GM19240 (cell line): ENCODE measurements around the gene RNF208.
A peak's percentile ranks its signal among the peaks of the same experiment; 100 is the strongest.

ENCODE experiments used
- DNase-seq: peaks from one replicate; pipeline ENCODE4 v3.0.0; 2011; ENCODE audit warnings: low spot score; ENCODE audit not compliant: insufficient read length

RNF208 gene

DNA sequence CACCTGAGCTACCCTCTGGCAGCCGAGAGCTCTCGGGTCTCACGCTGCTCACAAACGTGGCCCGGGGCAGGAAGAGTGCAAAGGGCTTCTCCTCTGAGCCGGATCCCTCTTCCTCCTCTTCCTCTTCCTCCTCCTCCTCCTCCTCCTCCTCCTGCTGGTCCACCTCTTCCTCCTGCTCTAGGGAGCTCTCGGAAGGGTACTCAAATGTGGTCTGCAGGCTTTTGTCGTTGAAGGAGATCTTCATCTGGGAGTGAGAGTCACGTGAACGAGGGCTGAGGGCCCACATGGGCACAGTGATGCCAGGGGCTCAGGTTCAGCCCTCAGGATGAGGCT is 29.6 kb downstream of the RNF208 start:
- DNase-seq: no peak

- DNase-seq: no peak
Observed at GRCh38 chr9:137191691-137192447, 30.2 kb downstream of the RNF208 start.

DNA sequence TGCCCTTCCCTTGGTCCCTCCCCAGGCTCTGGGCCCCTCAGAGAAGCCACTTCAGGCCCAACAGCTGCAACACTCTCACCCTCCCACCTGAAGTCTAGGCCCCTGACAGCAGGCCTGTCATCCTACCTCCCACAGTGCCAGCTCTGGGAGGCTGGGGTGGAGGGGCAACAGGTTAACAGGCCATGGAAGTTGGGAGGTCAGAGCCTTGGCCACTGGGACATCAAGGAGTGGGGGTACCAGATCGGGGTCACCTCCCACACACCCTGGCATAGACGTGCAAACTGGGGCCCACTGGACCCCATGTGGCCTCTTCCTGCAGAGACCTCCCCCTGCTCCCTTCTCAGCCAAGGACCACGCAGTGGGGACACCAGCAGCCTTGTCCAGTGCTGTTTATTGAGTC is 30.8 kb downstream of the RNF208 start:
- DNase-seq: no peak

- no peak for DNase-seq
Observed at GRCh38 chr9:137190315-137190856, 31.7 kb downstream of the RNF208 start.

DNA sequence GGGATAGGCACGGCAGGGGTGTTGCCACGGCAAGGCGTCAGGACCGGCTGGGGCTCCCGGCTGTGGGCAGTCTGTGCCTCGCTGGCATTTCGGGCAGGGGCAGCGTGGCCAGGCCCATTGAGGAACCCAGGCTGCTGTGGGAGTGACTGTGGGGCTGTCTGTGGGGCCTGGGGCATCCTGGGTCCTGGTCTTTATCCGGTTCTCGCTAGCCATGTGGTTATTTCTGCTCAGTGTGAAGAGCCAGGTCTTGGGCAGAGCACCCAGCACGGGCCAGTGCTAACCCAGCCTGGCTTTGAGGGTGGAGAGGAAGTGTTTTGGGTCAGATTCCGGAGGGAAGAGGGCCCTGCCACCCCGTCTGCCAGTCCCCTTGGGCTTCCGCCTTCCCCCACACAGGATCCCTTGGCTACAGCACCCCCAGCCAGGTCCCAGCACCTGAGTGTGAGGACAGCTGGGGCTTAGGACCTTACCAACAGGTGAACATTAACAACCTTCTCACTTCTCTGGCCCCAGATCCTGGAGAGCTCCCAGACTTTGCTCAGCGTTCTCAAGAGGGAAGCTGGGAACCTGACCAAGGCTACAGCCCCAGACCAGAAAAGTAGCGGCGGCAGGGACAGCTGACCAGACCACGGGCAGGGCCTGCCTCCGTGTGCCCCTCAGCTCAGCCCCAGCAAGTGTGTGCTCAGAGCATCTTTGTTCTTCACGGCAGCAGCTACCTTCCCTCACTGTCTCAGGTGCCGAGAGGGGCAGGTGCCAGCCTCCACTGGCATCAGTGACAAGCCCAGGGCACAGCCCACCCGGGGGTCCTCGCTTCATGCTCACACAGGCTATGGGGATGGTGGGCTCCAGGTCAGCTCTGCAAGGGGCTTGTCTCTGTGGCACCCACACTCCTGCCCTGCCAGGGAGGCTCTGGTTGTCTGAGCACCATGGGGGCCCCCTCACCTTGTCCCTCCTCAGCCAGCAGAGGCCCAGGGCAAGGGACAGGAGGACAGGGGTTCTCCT is 32.4 kb downstream of the RNF208 start:
- DNase-seq: no peak

DNA sequence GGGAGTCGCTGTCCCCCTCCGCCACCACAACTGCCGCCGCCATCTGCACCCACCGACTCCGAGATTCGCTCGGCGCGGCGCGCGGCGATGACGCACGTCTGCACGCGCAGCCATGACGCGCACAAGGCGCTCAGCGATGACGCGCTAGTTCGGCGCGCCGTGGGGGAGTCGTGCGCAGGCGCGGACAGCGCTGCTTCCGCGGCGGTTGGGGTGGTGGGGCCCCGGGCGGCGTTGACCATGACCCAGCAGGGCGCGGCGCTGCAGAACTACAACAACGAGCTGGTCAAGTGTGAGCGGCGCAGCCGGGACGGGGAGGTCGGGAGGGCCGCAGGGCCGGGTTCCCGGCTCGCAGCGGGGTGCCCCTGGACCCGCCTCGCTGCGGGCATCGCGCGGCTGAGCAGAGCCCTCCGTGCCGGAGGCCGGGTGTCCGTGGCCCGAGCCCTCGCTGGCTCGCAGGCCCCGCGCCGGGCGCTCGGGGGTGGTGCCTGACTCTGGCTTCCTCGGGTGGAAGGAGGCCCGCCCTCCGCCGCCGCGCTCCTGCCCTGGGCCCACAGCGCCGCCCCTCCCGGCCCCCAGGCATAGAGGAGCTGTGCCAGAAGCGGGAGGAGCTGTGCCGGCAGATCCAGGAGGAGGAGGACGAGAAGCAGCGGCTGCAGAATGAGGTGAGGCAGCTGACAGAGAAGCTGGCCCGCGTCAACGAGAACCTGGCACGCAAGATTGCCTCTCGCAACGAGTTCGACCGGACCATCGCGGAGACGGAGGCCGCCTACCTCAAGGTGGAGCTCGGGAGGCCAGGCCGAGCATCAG is 33.3 kb downstream of the RNF208 start, which contains the start of the genes ANAPC2 and SSNA1:
Gene ANAPC2, minus strand, starts transcription at position 71 of the 807 bp plus-strand sequence. Its CDS starts 28 bp downstream, at position 43.
Gene SSNA1, plus strand, starts transcription at position 187 of the 807 bp plus-strand sequence. Its CDS starts 51 bp downstream, at position 238.
- DNase-seq: peak; percentile 91

GRCh38 chr9:137188086-137188489 is 34.0 kb downstream of the RNF208 start:
- no peak for DNase-seq

GRCh38 chr9:137187386-137187785 is 34.7 kb downstream of the RNF208 start:
- DNase-seq: no peak

DNA sequence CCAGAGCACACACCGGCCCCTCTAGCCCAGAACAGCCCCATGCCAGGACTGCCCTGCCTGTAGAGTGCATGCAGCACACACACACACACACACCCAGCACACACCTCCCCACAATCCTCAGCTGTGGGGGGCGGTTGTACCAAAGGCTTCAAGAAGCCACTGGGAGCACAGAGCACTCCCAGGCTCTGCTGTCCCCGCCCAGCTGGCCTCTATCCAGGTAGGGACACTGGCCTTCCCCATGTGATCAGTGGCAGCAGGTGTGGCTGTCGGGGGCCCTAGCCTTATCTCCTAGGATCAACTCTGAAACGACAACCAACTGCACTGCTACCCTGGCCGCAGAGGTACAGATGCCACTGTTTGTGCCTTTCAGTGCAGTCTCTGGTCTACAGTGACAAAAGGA is 35.7 kb downstream of the RNF208 start:
- DNase-seq: no peak

GRCh38 chr9:137185921-137186320 is 36.1 kb downstream of the RNF208 start:
- no peak for DNase-seq

DNA sequence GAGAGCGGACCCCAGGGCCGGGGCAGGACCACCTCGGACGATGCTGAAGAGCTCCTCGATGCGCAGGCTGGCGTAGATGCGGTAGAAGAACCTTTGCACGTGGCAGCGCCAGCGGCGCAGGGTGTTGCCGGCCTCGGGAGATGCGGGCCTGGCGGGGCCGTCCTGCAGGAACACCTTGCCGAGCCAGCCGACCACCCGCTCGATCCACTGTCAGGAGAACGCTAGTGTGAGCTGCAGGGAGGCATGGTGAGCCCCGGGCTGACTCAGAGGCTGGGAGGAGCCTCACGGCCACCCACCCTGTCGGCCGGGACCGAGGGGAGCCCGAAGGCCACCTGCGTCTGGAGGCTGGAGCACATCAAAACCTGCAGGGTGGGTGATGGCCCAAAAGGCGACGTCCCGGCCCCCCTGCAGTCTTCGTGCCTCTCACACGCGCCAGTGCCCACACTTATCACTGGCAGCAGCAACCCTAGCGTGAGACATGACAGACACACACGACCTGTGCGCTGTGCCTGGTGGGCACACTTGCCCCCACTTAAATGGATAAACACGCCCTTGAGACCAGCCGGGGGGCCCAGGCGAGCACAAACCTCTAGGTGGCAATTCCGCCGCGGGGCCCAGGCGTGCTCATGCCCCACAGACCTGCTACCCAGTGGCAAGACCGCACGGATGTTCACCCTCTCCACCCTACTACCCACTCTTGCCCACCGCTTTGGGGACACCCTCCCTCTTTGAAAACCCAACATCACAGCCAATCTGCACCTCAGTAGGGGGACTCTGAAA is 37.0 kb downstream of the RNF208 start:
- DNase-seq: no peak

- no peak for DNase-seq
Observed at GRCh38 chr9:137183980-137184595, 38.0 kb downstream of the RNF208 start.

- DNase-seq: no peak
Observed at GRCh38 chr9:137182836-137183235, 39.2 kb downstream of the RNF208 start.

DNA sequence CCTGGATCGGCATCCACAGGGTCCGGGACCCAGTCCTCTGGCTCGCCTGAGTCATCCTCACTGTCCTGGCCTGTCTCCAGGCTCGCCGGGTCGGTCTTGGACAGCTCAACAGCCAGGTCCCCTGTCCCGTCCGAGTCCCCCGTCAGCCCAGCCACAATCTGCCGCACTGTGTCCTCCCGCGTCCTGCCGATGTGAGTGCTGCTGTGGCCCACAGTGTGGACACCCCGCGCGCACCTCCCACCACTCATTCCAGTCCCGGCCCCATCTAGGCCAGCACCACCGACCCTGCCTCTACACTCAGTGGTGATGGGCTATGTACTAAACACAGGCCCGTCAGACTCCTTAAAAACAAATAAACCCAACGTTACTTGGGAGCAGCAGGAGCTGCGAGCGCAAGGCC is 40.4 kb downstream of the RNF208 start:
- no peak for DNase-seq

- DNase-seq: no peak
Observed at GRCh38 chr9:137180491-137180890, 41.5 kb downstream of the RNF208 start.

- DNase-seq: no peak
Observed at GRCh38 chr9:137179761-137180160, 42.3 kb downstream of the RNF208 start.

GRCh38 chr9:137178939-137179630 is 43.0 kb downstream of the RNF208 start:
- DNase-seq: no peak

DNA sequence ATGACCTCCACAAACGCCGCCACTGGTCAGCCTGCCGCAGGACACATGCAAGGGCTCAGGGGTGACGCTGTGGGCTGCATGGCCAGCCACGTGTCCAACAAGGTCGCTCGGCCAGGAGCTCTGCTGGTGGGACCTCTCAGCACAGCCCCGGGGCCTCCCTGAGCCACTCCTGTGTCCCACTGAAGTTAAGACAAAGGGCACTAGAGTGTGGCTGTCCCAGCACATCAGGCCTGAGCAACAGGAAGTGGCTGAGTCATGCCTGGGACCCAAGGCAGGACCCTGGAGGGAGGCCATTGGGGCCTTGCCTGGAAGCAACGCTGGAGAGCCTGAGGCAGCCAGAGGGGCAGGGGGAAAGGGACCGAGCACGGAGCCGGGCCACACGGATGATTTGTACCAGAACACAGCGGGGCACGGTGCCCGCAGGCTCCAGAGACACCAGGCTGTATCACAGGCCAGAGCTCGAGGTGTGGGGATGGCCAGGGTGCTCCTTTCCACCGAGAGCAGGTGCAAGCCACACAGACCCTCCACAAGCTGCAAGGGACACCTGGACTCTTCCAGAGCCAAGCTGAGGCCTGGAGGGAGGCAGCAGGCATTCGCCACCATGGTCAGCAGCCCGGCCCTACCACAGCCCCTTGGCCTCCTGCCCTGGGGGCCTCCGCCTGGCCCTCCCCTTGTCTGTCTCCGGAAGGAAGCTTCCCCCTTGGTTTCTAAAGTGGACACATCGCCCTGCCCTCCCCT is 43.7 kb downstream of the RNF208 start:
- no peak for DNase-seq
